ENCODE data around the gene PTER. TPM values are rescaled to one million over a fixed set of nuclear protein-coding genes. Genes with fewer than 3 reads are reported as not detected.

PTER gene
- polyA plus RNA-seq, 1 experiment = 8.3 TPM

DNA sequence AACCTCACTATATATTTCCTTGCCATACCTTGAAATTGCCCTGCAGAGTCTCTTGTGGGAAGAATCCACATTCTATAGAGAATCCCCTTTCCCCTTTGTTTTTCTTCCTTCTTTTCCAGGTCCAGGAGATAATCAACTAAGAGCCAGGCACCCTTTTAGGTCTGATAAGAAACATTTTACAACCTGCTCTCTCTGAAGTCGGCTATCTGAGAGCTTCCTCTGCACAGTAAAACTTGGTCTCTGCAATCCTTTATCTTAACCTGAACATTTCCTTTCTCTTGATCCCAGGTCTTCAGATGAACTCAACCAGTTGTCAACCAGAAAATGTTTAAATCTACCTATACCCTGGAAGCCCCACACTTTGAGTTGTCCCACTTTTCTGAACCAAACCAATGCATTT lies 19.5 kb upstream of the PTER start:
- TF ChIP-seq, protein P1, sequence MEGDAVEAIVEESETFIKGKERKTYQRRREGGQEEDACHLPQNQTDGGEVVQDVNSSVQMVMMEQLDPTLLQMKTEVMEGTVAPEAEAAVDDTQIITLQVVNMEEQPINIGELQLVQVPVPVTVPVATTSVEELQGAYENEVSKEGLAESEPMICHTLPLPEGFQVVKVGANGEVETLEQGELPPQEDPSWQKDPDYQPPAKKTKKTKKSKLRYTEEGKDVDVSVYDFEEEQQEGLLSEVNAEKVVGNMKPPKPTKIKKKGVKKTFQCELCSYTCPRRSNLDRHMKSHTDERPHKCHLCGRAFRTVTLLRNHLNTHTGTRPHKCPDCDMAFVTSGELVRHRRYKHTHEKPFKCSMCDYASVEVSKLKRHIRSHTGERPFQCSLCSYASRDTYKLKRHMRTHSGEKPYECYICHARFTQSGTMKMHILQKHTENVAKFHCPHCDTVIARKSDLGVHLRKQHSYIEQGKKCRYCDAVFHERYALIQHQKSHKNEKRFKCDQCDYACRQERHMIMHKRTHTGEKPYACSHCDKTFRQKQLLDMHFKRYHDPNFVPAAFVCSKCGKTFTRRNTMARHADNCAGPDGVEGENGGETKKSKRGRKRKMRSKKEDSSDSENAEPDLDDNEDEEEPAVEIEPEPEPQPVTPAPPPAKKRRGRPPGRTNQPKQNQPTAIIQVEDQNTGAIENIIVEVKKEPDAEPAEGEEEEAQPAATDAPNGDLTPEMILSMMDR (IDR thresholded peaks at IDR 0.05; ENCODE audit: low read depth, low read length) = no peak
- POLR2A ChIA-PET = no interaction called here
- no peak overlapping the region for H3K27ac ChIP-seq (ENCODE audit: low read depth, low read length)
- no peaks in the 10 kb centered on the region for H3K9me3 ChIP-seq (ENCODE audit: control insufficient read depth, insufficient read depth, low read length)
- CTCF ChIA-PET = no interaction called here
- DNase-seq (ENCODE audit: low read depth, low spot score) = no peak
- no peak overlapping the region for H3K4me3 ChIP-seq (ENCODE audit: low read depth, low read length)
- H3K27me3 ChIP-seq (ENCODE audit: control insufficient read depth, insufficient read depth, low read length) = peaks cover 3% of the 10 kb centered on the region

GRCh38 chr10:16423599-16423998 lies 13.2 kb upstream of the PTER start:
- Histone ChIP-seq H3K27ac (ENCODE audit: low read depth, low read length) (no peak overlapping the region), H3K27me3 (ENCODE audit: control insufficient read depth, insufficient read depth, low read length) (peaks cover 2% of the 10 kb centered on the region), H3K9me3 (ENCODE audit: control insufficient read depth, insufficient read depth, low read length) (no peaks in the 10 kb centered on the region), H3K4me3 (ENCODE audit: low read depth, low read length) (no peak overlapping the region)
- ChIA-PET POLR2A (no interaction called here), CTCF (no interaction called here)
- DNase-seq (ENCODE audit: low read depth, low spot score) = no peak
- TF ChIP-seq, protein P1 (IDR thresholded peaks at IDR 0.05; ENCODE audit: low read depth, low read length) = no peak

- peaks cover 2% of the 10 kb centered on the region for H3K27me3 ChIP-seq (ENCODE audit: control insufficient read depth, insufficient read depth, low read length)
- ChIA-PET POLR2A (no interaction called here), CTCF (no interaction called here)
- no peak overlapping the region for H3K4me3 ChIP-seq (ENCODE audit: low read depth, low read length)
- no peak overlapping the region for H3K27ac ChIP-seq (ENCODE audit: low read depth, low read length)
- DNase-seq (ENCODE audit: low read depth, low spot score) = no peak
- TF ChIP-seq, protein P1 (IDR thresholded peaks at IDR 0.05; ENCODE audit: low read depth, low read length) = no peak
- no peaks in the 10 kb centered on the region for H3K9me3 ChIP-seq (ENCODE audit: control insufficient read depth, insufficient read depth, low read length)
These were observed 11.4 kb upstream of the PTER start for GRCh38 chr10:16425449-16425848.

GRCh38 chr10:16429539-16429938 lies 7.3 kb upstream of the PTER start:
- Histone ChIP-seq H3K27me3 (ENCODE audit: control insufficient read depth, insufficient read depth, low read length) (peaks cover 6% of the 10 kb centered on the region), H3K4me3 (ENCODE audit: low read depth, low read length) (no peak overlapping the region), H3K27ac (ENCODE audit: low read depth, low read length) (no peak overlapping the region), H3K9me3 (ENCODE audit: control insufficient read depth, insufficient read depth, low read length) (no peaks in the 10 kb centered on the region)
- TF ChIP-seq, protein P1 (IDR thresholded peaks at IDR 0.05; ENCODE audit: low read depth, low read length) = no peak
- CTCF ChIA-PET = interaction anchor here (0.7 kb wide), 1 partner anchor 712 kb away, joined by 6 read pairs; no protein-coding TSS in a partner anchor
- POLR2A ChIA-PET = no interaction called here
- DNase-seq (ENCODE audit: low read depth, low spot score) = no peak

DNA sequence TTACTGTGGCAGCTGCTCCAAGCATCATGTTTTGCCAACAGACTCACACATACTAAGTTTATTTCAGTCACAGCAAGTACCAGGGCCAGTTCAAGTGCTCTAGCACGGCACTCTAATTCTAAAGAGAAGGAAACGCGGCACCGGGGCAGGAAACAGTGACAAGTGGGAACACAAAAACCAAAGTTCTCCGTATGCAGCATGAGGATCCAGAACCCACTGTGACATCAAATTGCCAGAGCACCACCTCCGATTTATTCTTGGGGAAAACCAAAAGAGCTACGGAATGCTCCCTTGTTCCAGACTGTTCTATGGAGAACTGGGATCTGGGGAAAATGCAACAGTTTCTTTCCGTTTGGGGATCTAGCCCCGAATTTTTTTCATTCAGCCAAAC lies 448 bp upstream of the PTER start:
- CTCF ChIA-PET = interaction anchor here (1.0 to 1.4 kb wide), 2 partner anchors 340 to 534 kb away, joined by 3 read pairs; no protein-coding TSS in a partner anchor
- peaks cover 7% of the 10 kb centered on the region; the same call in 1 of the 2 replicates for H3K9me3 ChIP-seq (ENCODE audit: control insufficient read depth, insufficient read depth, low read length)
- POLR2A ChIA-PET = no interaction called here
- no peak overlapping the region for H3K27ac ChIP-seq (ENCODE audit: low read depth, low read length)
- DNase-seq (ENCODE audit: low read depth, low spot score) = no peak
- peaks cover 6% of the 10 kb centered on the region for H3K27me3 ChIP-seq (ENCODE audit: control insufficient read depth, insufficient read depth, low read length)
- peak overlapping the region; percentile 67 for H3K4me3 ChIP-seq (ENCODE audit: low read depth, low read length)
- TF ChIP-seq, protein P1 (IDR thresholded peaks at IDR 0.05; ENCODE audit: low read depth, low read length) = no peak
